GM12875 (cell line): Measurements from ENCODE around the gene POU6F2.

Experiments used
- H3K4me3 ChIP-seq: one replicate; pipeline ENCODE4 v1.5.1; 2011; ENCODE audit warnings: low read depth, low read length, control low read depth
- TF ChIP-seq, protein P1 (sequence below): IDR thresholded peaks from 2 replicates; pipeline ENCODE4 v1.5.1; 2011; ENCODE audit warnings: low read depth, mild to moderate bottlenecking, control low read depth, inconsistent platforms, low read length, moderate library complexity, borderline replicate concordance; ENCODE audit not compliant: insufficient read depth

The POU6F2 gene, protein sequence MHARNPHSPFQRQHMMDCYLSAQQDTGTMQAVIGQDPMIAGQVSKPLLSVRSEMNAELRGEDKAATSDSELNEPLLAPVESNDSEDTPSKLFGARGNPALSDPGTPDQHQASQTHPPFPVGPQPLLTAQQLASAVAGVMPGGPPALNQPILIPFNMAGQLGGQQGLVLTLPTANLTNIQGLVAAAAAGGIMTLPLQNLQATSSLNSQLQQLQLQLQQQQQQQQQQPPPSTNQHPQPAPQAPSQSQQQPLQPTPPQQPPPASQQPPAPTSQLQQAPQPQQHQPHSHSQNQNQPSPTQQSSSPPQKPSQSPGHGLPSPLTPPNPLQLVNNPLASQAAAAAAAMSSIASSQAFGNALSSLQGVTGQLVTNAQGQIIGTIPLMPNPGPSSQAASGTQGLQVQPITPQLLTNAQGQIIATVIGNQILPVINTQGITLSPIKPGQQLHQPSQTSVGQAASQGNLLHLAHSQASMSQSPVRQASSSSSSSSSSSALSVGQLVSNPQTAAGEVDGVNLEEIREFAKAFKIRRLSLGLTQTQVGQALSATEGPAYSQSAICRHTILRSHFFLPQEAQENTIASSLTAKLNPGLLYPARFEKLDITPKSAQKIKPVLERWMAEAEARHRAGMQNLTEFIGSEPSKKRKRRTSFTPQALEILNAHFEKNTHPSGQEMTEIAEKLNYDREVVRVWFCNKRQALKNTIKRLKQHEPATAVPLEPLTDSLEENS

DNA sequence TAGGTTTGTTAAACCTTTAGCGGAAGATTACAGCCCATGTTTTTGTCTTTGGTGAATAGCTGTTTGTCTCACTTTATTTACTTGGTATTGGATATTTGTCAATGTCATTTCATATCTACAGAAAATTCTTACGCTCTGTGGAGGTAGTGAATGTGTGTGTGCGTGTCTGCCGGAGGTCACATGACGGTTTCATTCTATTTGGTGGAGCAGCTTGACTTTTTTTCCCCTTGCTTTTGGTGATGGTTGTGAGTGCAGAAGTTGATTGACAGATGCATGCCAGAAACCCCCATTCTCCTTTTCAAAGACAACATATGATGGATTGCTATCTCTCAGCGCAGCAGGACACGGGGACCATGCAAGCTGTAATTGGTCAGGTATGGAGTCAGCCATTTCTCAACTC is at the start of gene POU6F2:
Gene POU6F2 (plus strand): TSS at position 225 of the 400 bp plus-strand sequence. CDS start 45 bp downstream, at position 270.
- H3K4me3 ChIP-seq: no peak within 1 kb of the TSS

DNA sequence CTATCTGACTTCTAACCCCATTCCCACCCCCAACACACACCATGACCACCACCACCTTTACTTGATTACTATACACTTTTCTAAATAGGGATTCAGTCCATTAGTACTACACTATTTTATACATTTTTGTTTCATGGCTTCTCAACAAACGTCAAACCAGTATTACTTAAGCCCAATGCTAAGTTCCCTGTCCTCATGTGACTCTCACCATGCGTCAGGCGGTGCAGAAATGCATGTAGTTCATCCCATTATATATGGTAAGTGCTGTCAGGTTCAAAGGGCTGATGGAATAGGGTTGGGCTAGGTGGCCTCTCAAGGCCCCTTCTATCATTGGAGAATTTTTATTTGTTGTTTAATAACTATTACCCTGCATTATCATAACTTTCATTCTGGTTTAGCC is 49.2 kb upstream of the POU6F2 start:
- TF ChIP-seq, protein P1, sequence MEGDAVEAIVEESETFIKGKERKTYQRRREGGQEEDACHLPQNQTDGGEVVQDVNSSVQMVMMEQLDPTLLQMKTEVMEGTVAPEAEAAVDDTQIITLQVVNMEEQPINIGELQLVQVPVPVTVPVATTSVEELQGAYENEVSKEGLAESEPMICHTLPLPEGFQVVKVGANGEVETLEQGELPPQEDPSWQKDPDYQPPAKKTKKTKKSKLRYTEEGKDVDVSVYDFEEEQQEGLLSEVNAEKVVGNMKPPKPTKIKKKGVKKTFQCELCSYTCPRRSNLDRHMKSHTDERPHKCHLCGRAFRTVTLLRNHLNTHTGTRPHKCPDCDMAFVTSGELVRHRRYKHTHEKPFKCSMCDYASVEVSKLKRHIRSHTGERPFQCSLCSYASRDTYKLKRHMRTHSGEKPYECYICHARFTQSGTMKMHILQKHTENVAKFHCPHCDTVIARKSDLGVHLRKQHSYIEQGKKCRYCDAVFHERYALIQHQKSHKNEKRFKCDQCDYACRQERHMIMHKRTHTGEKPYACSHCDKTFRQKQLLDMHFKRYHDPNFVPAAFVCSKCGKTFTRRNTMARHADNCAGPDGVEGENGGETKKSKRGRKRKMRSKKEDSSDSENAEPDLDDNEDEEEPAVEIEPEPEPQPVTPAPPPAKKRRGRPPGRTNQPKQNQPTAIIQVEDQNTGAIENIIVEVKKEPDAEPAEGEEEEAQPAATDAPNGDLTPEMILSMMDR: no peak

More for the DNA sequence above, at the start of gene POU6F2:
- TF ChIP-seq, protein P1: no peak

DNA sequence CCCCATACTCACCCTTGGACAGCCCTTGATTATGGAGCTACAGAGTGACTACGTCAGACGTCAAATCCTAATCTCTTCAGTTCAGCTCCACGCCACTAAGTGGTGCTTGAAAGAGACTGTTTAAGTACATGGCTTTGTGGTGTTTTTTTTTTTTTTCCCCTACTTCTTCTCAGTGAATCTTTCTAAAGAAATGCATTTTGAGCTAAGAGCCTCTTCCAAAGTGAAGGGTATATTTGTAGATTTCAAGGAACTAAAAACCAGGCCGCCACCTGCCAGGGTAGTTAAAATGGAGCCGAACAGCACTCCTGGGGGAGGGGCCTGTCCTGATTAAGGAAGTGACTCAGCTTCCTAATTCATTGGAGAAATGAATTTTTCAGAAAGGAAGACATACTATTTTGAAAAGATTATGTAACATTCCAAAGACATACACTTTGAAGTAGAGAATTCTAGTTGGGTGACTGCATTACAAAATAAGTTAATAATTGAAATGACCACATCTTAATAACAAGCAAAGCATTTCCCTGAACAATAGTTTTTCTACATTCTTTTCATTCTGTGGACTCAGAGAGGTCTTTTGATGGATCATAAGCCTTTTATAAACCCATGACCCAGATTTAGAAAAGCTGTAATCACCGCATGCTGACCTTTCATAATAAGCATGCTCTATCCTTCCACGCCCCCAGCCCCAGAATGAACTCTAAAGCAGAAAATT is 48.1 kb upstream of the POU6F2 start:
- TF ChIP-seq, protein P1: no peak
- H3K4me3 ChIP-seq: no peak overlapping the region

More for the DNA sequence above, 49.2 kb upstream of the POU6F2 start:
- H3K4me3 ChIP-seq: no peak overlapping the region

DNA sequence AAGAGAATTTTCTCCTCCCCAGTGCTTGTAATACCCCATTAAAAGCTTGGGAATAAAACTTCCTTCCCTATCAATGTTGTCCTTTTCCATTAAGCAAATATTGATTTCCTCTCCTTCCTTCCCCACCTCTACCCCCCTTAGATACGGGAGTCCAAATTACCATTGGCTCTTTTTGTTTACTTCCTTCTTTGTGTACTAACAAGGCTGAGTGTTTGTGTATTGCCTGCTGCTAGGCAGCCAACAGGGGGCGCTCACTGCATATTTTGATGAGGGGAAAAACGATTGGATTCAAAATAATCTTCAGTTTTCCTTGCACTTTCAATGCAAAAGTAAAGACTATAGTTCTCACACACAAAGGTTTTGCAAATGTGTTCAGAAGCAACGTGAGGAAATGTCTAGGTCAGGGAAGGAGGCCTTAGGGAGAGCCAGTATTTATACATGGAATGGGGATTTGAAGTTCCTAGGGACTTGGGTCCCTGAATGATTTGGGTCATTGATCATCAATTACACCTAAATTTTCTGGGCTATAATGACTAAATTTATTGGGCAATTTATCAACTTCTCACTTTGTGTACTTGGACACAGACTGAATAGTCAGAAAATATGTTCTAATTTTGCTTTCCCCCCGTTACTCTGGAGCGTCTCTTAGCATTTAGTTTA is 45.1 kb upstream of the POU6F2 start:
- TF ChIP-seq, protein P1: peak; percentile 82
- no peak overlapping the region for H3K4me3 ChIP-seq

DNA sequence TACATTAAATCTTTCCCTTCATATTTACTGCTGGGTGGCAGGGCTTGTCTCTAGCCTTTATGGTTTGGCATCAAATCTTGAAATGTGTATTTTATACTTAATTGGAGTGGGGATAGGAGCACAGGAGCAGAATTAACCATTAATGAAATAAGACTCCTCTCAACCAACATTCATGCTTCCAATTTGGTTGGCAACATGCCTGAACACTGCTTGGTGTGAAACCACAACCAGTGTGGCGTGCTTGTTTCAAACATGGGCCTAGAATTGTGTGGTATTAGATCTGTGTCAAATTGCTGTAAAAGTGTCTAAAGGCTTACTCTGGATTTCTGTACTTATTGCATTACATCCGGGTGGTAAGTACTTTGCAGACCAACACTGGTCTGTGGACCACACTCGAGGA is 43.7 kb upstream of the POU6F2 start:
- TF ChIP-seq, protein P1: no peak

DNA sequence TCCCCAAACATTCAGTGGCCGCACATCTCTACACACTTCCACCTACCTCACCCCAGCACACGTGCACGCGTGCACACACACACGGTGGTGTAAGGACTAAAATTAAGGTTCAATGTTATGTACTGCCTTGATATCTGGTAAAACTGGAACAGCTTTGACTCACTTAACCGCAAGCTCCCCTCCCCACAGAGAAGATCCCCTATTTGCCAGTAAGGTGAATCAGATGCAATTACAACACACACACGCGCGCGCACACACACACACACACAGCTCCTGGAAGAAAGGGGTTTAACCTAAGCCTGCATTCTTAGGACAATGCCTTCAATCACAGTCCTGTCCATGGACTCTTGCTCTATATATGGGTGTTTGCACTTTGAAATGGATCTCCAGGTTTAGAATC is 43.2 kb upstream of the POU6F2 start:
- TF ChIP-seq, protein P1: no peak
- H3K4me3 ChIP-seq: no peak overlapping the region

More for the DNA sequence above, 43.7 kb upstream of the POU6F2 start:
- no peak overlapping the region for H3K4me3 ChIP-seq
